ENCODE results near the gene USP1. TPM values are rescaled to one million over a fixed set of nuclear protein-coding genes. Genes with fewer than 3 reads are reported as not detected.

USP1 gene
- total and polyA plus RNA-seq, 2 donors: 19.6 to 82.4 TPM

GRCh38 chr1:62435231-62436038, 1.4 kb upstream of the USP1 start:
- Histone ChIP-seq H3K27ac (ENCODE audit: low read depth) (peak overlapping the region; percentile 90), H3K4me1 (ENCODE audit: insufficient read depth) (no peaks in the 10 kb centered on the region), H3K36me3 (ENCODE audit: insufficient read depth) (no peaks in the 10 kb centered on the region), H3K4me3 (ENCODE audit: low read depth, low read length) (peak overlapping the region; percentile 52)
- WGBS: 50% methylated on average over 31 of the region's 31 CpGs
- no peak for DNase-seq (ENCODE audit: extremely low spot score)

GRCh38 chr1:62436039-62436465, 797 bp upstream of the USP1 start:
- under 1% methylated on average over 45 of the region's 45 CpGs for WGBS
- Histone ChIP-seq H3K4me3 (ENCODE audit: low read depth, low read length) (peak overlapping the region; percentile 52), H3K36me3 (ENCODE audit: insufficient read depth) (no peaks in the 10 kb centered on the region), H3K4me1 (ENCODE audit: insufficient read depth) (no peaks in the 10 kb centered on the region), H3K27ac (ENCODE audit: low read depth) (peak overlapping the region; percentile 90)
- DNase-seq (ENCODE audit: extremely low spot score): peak; percentile 15

DNA sequence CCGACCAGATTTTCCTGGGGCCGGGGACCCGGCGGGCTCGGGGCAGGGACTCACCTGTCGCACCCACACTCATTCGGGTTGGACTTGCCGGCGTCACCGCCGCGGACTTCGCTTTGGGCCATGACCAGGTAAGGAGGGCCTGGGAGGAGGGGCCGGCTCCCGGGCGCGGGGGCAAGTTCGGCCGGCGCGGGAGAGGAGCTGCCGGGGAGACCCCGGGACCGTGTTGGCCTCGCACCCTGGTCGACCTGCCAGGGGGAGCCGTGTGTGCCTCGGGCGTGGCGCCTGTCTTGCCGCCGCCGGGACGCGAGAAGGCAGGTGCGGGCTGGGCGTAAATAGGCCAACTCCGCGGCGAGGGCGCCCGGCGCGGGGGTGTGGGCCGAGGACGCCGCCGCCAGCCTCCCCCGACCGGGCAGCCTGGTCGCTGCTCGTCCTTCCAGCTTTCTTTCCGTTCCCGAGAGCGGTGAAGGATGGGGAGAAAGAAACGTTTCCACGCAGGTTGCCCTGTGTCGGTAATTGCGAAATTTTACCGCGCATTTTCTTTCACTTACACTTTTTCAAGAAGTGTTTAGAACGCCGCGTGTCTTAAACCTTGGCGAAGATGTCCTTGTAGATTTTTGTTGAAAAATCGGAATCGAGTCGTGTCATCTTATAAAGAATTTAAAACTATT, 558 bp downstream of the USP1 start:
- H3K27ac ChIP-seq (ENCODE audit: low read depth): peak overlapping the region; percentile 95
- under 1% methylated on average over 68 of the region's 68 CpGs for WGBS
- DNase-seq (ENCODE audit: extremely low spot score): no peak
- no peaks in the 10 kb centered on the region for H3K36me3 ChIP-seq (ENCODE audit: insufficient read depth)
- H3K4me3 ChIP-seq (ENCODE audit: low read depth, low read length): peak overlapping the region; percentile 92
- no peaks in the 10 kb centered on the region for H3K4me1 ChIP-seq (ENCODE audit: insufficient read depth)

DNA sequence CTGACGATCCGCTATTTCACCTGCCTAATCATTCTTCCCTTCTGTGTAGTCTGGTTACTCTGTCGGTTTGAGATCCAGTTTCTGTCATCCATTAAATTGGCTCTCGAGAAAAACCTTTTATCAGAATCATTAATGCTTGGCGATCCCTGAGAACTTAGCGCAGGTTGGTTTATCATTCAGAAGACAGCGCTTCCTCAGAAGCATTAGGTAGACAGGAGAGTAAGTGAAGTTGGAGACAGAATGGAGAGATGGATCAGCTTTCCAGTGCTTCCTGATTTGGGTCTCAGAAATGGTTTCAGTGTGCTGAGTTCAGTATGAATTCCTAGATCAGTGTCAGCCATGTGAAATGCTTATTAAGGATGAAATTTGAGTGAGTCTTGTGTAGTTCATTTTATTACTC, 1.3 kb downstream of the USP1 start:
- WGBS: 3% methylated on average over 7 of the region's 7 CpGs
- Histone ChIP-seq H3K36me3 (ENCODE audit: insufficient read depth) (no peaks in the 10 kb centered on the region), H3K27ac (ENCODE audit: low read depth) (no peak overlapping the region), H3K4me1 (ENCODE audit: insufficient read depth) (no peaks in the 10 kb centered on the region), H3K4me3 (ENCODE audit: low read depth, low read length) (peak overlapping the region; percentile 92)
- DNase-seq (ENCODE audit: extremely low spot score): no peak

- DNase-seq (ENCODE audit: extremely low spot score): no peak
- WGBS: 66% methylated on average over 4 of the region's 4 CpGs
These were observed 3.0 kb downstream of the USP1 start for GRCh38 chr1:62439652-62440371.

DNA sequence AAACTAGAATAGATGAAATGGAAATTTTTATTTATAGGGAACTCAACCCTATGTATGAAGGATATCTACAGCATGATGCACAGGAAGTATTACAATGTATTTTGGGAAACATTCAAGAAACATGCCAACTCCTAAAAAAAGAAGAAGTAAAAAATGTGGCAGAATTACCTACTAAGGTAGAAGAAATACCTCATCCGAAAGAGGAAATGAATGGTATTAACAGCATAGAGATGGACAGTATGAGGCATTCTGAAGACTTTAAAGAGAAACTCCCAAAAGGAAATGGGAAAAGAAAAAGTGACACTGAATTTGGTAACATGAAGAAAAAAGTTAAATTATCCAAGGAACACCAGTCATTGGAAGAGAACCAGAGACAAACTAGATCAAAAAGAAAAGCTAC, 7.9 kb downstream of the USP1 start:
- Histone ChIP-seq H3K27ac (ENCODE audit: low read depth) (no peak overlapping the region), H3K4me3 (ENCODE audit: low read depth, low read length) (no peak overlapping the region), H3K4me1 (ENCODE audit: insufficient read depth) (no peaks in the 10 kb centered on the region), H3K36me3 (ENCODE audit: insufficient read depth) (peaks cover 2% of the 10 kb centered on the region)
- DNase-seq (ENCODE audit: extremely low spot score): no peak
- WGBS: 91% methylated on average over 1 of the region's 1 CpG

More at GRCh38 chr1:62439652-62440371, 3.0 kb downstream of the USP1 start:
- peaks cover 2% of the 10 kb centered on the region for H3K36me3 ChIP-seq (ENCODE audit: insufficient read depth)
- no peaks in the 10 kb centered on the region for H3K4me1 ChIP-seq (ENCODE audit: insufficient read depth)
- H3K27ac ChIP-seq (ENCODE audit: low read depth): no peak overlapping the region
- no peak overlapping the region for H3K4me3 ChIP-seq (ENCODE audit: low read depth, low read length)

- peaks cover 2% of the 10 kb centered on the region for H3K36me3 ChIP-seq (ENCODE audit: insufficient read depth)
These were observed 11.5 kb downstream of the USP1 start for GRCh38 chr1:62448221-62448933.

GRCh38 chr1:62450301-62450700, 13.5 kb downstream of the USP1 start:
- Histone ChIP-seq H3K4me1 (ENCODE audit: insufficient read depth) (no peaks in the 10 kb centered on the region), H3K36me3 (ENCODE audit: insufficient read depth) (no peaks in the 10 kb centered on the region), H3K4me3 (ENCODE audit: low read depth, low read length) (no peak overlapping the region), H3K27ac (ENCODE audit: low read depth) (no peak overlapping the region)
- 88% methylated on average over 2 of the region's 2 CpGs for WGBS
- DNase-seq (ENCODE audit: extremely low spot score): no peak

More at GRCh38 chr1:62448221-62448933, 11.5 kb downstream of the USP1 start:
- WGBS: 90% methylated on average over 3 of the region's 3 CpGs
- H3K4me1 ChIP-seq (ENCODE audit: insufficient read depth): no peaks in the 10 kb centered on the region
- no peak for DNase-seq (ENCODE audit: extremely low spot score)
- H3K4me3 ChIP-seq (ENCODE audit: low read depth, low read length): no peak overlapping the region
- no peak overlapping the region for H3K27ac ChIP-seq (ENCODE audit: low read depth)

GRCh38 chr1:62452951-62453350, 16.1 kb downstream of the USP1 start:
- no peak for DNase-seq (ENCODE audit: extremely low spot score)
- WGBS: 97% methylated on average over 1 of the region's 1 CpG
- Histone ChIP-seq H3K4me3 (ENCODE audit: low read depth, low read length) (no peak overlapping the region), H3K36me3 (ENCODE audit: insufficient read depth) (no peaks in the 10 kb centered on the region), H3K4me1 (ENCODE audit: insufficient read depth) (no peaks in the 10 kb centered on the region), H3K27ac (ENCODE audit: low read depth) (no peak overlapping the region)

DNA sequence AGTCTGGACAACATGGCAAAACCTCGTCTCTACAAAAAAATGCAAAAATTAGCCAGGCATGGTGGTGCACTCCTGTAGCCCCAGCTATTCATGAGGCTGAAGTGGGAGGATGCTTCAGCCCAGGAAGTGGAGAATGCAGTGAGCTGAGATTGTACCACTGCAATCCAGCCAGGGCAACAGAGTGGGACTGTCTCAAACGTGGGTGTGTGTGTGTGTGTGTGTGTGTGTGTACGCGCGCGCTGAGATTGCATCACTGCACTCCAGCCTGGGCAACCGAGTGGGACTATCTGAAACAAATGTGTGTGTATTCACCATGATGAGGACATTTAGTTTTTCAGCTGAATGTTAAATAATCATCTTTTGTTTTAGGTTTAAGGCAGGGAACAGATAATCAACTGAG, 21.1 kb downstream of the USP1 start:
- no peak for DNase-seq (ENCODE audit: extremely low spot score)
- Histone ChIP-seq H3K4me1 (ENCODE audit: insufficient read depth) (no peaks in the 10 kb centered on the region), H3K4me3 (ENCODE audit: low read depth, low read length) (no peak overlapping the region), H3K27ac (ENCODE audit: low read depth) (no peak overlapping the region), H3K36me3 (ENCODE audit: insufficient read depth) (no peaks in the 10 kb centered on the region)
- 83% methylated on average over 7 of the region's 7 CpGs for WGBS

GRCh38 chr1:62462370-62462769, 25.5 kb downstream of the USP1 start:
- Histone ChIP-seq H3K27ac (ENCODE audit: low read depth) (no peak overlapping the region), H3K4me3 (ENCODE audit: low read depth, low read length) (no peak overlapping the region), H3K4me1 (ENCODE audit: insufficient read depth) (no peaks in the 10 kb centered on the region), H3K36me3 (ENCODE audit: insufficient read depth) (no peaks in the 10 kb centered on the region)
- no peak for DNase-seq (ENCODE audit: extremely low spot score)
- WGBS: 95% methylated on average over 3 of the region's 3 CpGs

DNA sequence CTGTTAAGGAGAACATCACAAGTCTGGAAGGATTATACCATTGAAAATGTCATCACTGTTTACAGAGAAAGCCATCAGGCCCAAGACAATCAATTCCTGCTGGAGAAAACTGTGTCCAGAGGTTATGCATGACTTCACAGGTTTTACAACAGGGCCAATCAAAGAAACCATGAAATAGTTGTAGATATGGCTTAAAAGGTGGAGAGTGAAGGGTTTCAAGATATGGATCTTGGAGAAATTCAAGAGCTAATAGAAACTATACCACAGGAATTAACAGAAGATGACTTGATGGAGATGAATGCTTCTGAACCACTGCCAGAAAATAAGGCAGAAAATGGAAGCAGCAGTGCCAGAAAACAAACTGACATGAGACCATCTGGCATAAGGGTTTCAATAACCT, 30.2 kb downstream of the USP1 start:
- Histone ChIP-seq H3K4me1 (ENCODE audit: insufficient read depth) (no peaks in the 10 kb centered on the region), H3K27ac (ENCODE audit: low read depth) (no peak overlapping the region), H3K36me3 (ENCODE audit: insufficient read depth) (no peaks in the 10 kb centered on the region), H3K4me3 (ENCODE audit: low read depth, low read length) (no peak overlapping the region)
- no peak for DNase-seq (ENCODE audit: extremely low spot score)

DNA sequence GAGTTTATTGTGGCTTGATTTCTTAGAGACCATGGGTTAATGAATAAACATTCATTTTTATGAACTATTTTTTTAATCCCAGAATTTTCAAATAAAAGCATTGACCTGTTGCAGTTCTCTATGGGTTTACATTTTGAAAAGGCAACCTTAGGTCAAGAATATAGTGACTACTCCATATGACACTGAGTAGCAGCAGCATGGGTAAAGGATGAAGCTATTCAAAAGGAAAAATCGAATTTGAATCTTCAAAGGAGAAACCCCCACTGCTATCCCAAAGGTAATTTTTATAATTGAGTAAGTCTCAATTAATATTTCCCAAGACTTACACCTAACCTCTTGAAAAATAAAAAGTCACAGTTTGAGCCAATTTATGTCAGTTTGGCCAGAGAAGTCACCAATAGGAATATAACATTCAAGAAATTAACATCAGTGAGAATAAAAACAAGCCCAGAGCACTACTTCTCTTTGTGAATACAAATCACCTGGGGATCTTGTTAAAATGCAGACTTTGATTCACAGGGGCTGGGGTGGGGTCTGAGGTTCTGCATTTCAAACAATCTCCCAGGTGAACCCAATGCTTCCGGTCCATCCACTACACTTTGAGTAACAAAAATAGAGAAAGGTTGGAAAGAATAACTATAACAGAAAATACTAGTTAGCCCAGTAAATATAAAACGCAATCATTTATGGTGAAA, 39.8 kb downstream of the USP1 start:
- H3K36me3 ChIP-seq (ENCODE audit: insufficient read depth): peaks cover 7% of the 10 kb centered on the region
- no peak for DNase-seq (ENCODE audit: extremely low spot score)
- H3K4me1 ChIP-seq (ENCODE audit: insufficient read depth): no peaks in the 10 kb centered on the region
- no peak overlapping the region for H3K27ac ChIP-seq (ENCODE audit: low read depth)
- WGBS: 74% methylated on average over 3 of the region's 3 CpGs
- no peak overlapping the region for H3K4me3 ChIP-seq (ENCODE audit: low read depth, low read length)

Data from urinary bladder (tissue), 4 donors.